GM12872 (cell line): ENCODE data around the gene CAPN10.

Experiments used
- CTCF ChIP-seq: IDR thresholded peaks from 3 replicates; pipeline ENCODE4 v1.5.1; 2011; ENCODE audit warnings: low read depth, mild to moderate bottlenecking, low read length, moderate library complexity; ENCODE audit not compliant: insufficient read depth

CAPN10 gene

DNA sequence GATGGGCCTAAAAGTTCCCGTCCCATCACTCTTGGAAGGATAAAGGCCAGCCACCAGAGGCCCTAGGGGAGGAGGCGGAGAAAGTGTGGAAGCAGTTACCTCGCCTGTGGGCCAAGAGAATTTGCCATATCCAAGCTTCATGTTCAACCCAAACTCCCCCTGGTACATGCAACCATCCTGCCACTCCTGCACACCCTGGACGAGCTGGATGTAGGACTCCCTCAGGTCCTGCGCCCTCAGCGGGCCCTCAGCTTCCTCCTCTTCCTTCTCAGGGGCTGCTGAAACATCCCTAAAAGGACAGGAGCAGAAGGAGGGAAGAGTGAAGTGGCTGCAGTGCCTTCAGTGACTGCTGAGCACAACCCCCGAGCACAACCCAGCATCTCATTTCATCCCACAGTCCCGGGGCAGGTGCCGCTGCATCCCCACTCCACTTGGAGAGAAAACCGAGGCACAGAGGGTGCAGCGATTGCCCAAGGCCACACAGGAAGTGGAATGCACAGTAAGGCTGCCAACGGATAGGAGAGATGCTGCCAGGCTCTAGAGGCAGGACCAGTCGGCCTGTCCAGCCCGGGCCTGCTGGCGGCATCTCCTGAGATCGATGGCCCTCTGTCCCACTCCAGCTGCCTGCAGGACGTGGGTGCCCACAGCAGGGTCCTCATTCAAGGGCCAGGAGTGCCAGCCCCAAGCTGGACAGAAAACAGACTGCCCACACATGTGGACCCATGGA is 31.6 kb upstream of the CAPN10 start:
- TF ChIP-seq CTCF = no peak

DNA sequence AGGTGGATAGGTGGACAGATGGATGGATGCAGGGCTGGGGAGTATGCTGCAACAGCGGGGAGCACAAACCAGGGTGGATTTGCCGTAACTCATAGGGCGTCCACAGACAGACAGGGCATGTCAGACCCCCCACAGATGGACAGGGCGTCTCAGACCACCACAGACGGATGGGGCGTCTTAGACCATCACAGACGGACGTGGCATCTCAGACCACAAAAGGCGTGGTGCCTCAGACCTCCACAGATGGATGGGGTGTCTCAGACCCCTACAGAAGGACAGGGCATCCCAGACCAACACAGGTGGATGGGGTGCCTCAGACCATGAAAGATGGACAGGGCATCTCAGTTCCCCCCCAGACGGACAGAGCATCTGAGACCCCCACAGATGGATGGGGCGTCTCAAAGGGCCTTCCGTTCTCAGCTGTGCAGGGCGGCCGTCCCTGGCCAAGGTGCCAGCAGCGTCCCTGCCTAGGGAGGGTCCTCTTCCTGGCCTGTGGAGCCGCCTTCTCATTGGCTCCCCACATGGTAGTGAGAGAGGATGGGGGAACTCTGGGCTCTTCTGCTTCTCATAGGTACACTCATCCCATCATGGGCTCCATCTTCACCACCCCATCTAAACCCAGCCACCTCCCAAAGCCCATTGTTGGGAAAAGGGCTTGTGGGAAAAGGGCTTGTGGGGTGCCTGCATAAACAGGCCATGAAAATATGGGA is 30.8 kb upstream of the CAPN10 start:
- no peak for TF ChIP-seq CTCF

DNA sequence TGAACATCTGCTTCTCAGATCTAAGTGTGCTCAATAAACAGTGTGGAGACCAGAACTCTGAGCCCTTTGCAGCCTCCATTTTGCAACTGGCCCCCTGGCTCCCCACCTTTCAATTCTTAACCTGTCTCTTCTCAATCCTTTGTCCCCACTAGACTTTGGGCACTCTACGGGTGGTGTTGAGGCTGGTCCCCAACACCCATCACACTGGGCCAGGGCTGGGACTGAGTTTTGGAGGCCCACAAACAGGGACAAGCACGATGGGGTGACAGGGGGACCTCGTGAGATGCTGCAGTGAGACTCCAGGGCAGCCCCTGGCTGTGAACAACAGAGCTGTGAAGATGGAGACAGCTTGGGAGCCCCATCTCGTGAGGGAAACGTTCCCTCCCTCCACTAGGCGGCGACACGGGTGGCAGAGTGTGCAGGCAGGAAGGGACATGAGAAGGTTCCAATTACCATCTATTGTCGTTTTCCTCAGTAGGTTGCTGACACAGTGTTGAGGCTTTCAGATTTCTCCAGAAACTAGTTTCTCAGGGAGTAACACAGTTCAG is 29.9 kb upstream of the CAPN10 start:
- TF ChIP-seq CTCF = peak; percentile 79

GRCh38 chr2:240557101-240557751 is 29.3 kb upstream of the CAPN10 start:
- no peak for TF ChIP-seq CTCF

- TF ChIP-seq CTCF = no peak
Measured at GRCh38 chr2:240557808-240558207, 28.7 kb upstream of the CAPN10 start, which contains the start of gene ANKMY1. ANKMY1 (minus strand) TSS chr2:240557988; CDS start chr2:240557335, 653 bp downstream.

GRCh38 chr2:240558236-240558761 is 28.2 kb upstream of the CAPN10 start:
- no peak for TF ChIP-seq CTCF

- TF ChIP-seq CTCF = no peak
Measured at GRCh38 chr2:240559286-240559685, 27.2 kb upstream of the CAPN10 start.
